ENCODE data around the gene CD302.

DNA sequence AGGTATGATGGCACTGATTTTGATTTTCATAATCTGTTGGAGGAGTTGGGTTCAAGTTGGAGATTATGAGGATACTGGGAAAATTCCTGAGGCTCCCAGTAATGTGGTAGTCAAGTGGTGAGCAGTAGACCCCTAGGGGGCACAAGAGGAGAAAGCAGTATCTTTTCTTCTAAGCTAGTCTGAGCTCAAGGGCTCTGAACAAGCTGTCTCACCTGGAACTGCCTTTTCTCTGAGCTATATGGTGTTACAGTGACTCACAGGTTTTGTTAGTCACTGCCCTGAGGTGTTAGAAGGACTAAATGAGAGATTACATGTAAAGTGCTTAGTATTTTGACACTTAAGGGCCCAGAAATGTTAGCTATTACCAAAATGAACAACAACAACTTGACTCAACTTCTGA lies 42.2 kb downstream of the CD302 start:
- TF ChIP-seq, protein P1, sequence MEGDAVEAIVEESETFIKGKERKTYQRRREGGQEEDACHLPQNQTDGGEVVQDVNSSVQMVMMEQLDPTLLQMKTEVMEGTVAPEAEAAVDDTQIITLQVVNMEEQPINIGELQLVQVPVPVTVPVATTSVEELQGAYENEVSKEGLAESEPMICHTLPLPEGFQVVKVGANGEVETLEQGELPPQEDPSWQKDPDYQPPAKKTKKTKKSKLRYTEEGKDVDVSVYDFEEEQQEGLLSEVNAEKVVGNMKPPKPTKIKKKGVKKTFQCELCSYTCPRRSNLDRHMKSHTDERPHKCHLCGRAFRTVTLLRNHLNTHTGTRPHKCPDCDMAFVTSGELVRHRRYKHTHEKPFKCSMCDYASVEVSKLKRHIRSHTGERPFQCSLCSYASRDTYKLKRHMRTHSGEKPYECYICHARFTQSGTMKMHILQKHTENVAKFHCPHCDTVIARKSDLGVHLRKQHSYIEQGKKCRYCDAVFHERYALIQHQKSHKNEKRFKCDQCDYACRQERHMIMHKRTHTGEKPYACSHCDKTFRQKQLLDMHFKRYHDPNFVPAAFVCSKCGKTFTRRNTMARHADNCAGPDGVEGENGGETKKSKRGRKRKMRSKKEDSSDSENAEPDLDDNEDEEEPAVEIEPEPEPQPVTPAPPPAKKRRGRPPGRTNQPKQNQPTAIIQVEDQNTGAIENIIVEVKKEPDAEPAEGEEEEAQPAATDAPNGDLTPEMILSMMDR (conservative IDR thresholded peaks at IDR 0.05) = 0 out of 2 replicates have a peak, but pooled peaks have one; percentile 10
- no peak for TF ChIP-seq ZFX (IDR thresholded peaks at IDR 0.05)

Measured in C4-2B (cell line).